Skeletal muscle tissue (tissue), 4 donors: Measurements from ENCODE around the gene MYO1B. TPM values are rescaled to one million over a fixed set of nuclear protein-coding genes. Genes with fewer than 3 reads are reported as not detected.

ENCODE experiments used
- H3K27ac ChIP-seq: one replicate; pipeline ENCODE4 v1.7.0; 2013; ENCODE audit warnings: mild to moderate bottlenecking, low read depth, low read length, inconsistent platforms
- H3K27me3 ChIP-seq, 3 donors: one replicate each; pipeline ENCODE4 v1.7.0; 2013; ENCODE audit warnings: low read length in 3 of 3; ENCODE audit not compliant: control insufficient read depth in 3 of 3, insufficient read depth in 3 of 3
- H3K36me3 ChIP-seq, 3 donors: one replicate each; pipeline ENCODE4 v1.7.0; 2013; ENCODE audit warnings: low read length in 3 of 3; ENCODE audit not compliant: control insufficient read depth in 3 of 3, insufficient read depth in 3 of 3
- H3K4me1 ChIP-seq, 3 donors: one replicate each; pipeline ENCODE4 v1.7.0; 2013; ENCODE audit warnings: low read length in 3 of 3, mild to moderate bottlenecking in 3 of 3; ENCODE audit not compliant: control insufficient read depth in 3 of 3, insufficient read depth in 3 of 3
- H3K4me3 ChIP-seq, 3 donors: one replicate each; pipeline ENCODE4 v1.7.0; 2013; ENCODE audit warnings: low read length in 3 of 3
- H3K9ac ChIP-seq, 3 donors: one replicate each; pipeline ENCODE4 v1.7.0; 2013; ENCODE audit warnings: low read length in 3 of 3, mild to moderate bottlenecking in 3 of 3, moderate library complexity in 2 of 3, low read depth in 1 of 3
- H3K9me3 ChIP-seq, 3 donors: one replicate each; pipeline ENCODE4 v1.7.0; 2013; ENCODE audit warnings: low read length in 3 of 3; ENCODE audit not compliant: control insufficient read depth in 3 of 3
- total RNA-seq: library from RNA; depleted of rRNA; stranded (reverse); fragments of >200 nt; gene quantifications from one replicate; pipeline ENCODE4 v1.2.3, GENCODE V29; 2014
- donor health status: Osteomylitis.

Gene MYO1B
- total RNA-seq, 1 donor from 2014 or later = 125 TPM

- Histone ChIP-seq H3K36me3 (no peaks in the 10 kb centered on the region), H3K27ac (no peak overlapping the region), H3K9ac (no peak overlapping the region), H3K4me3 (no peak overlapping the region), H3K9me3 (no peaks in the 10 kb centered on the region), H3K4me1 (peaks cover 2 to 9% (median 6%) of the 10 kb centered on the region in 3 donors), H3K27me3 (peaks cover 0 to 5% (median 2%) of the 10 kb centered on the region in 3 donors)
Observed at GRCh38 chr2:191252699-191253098, 7.5 kb downstream of the MYO1B start.

- Histone ChIP-seq H3K36me3 (no peaks in the 10 kb centered on the region), H3K27me3 (no peaks in the 10 kb centered on the region), H3K9ac (no peak overlapping the region), H3K4me1 (peaks cover 0 to 6% (median 5%) of the 10 kb centered on the region in 3 donors), H3K9me3 (no peaks in the 10 kb centered on the region), H3K4me3 (no peak overlapping the region), H3K27ac (no peak overlapping the region)
Observed at GRCh38 chr2:191253476-191253875, 8.3 kb downstream of the MYO1B start.

- no peak overlapping the region for H3K27ac ChIP-seq
- no peaks in the 10 kb centered on the region for H3K27me3 ChIP-seq
- peaks cover 0 to 6% (median 5%) of the 10 kb centered on the region in 3 donors for H3K4me1 ChIP-seq
- H3K36me3 ChIP-seq = no peaks in the 10 kb centered on the region
- H3K9ac ChIP-seq = no peak overlapping the region
- H3K9me3 ChIP-seq = no peaks in the 10 kb centered on the region
- no peak overlapping the region for H3K4me3 ChIP-seq
Observed at GRCh38 chr2:191255271-191255670, 10.1 kb downstream of the MYO1B start.

- Histone ChIP-seq H3K27me3 (no peaks in the 10 kb centered on the region), H3K27ac (no peak overlapping the region), H3K4me3 (no peak overlapping the region), H3K4me1 (peaks cover 0 to 6% (median 5%) of the 10 kb centered on the region in 3 donors), H3K36me3 (no peaks in the 10 kb centered on the region), H3K9me3 (no peaks in the 10 kb centered on the region), H3K9ac (no peak overlapping the region)
Observed at GRCh38 chr2:191255756-191256312, 10.6 kb downstream of the MYO1B start.

- Histone ChIP-seq H3K4me1 (peaks cover 0 to 6% (median 5%) of the 10 kb centered on the region in 3 donors), H3K36me3 (no peaks in the 10 kb centered on the region), H3K9ac (no peak overlapping the region), H3K9me3 (no peaks in the 10 kb centered on the region), H3K27ac (no peak overlapping the region), H3K4me3 (no peak overlapping the region), H3K27me3 (no peaks in the 10 kb centered on the region)
Observed at GRCh38 chr2:191257934-191258333, 12.7 kb downstream of the MYO1B start.

GRCh38 chr2:191258996-191259395, 13.8 kb downstream of the MYO1B start:
- Histone ChIP-seq H3K27me3 (no peaks in the 10 kb centered on the region), H3K4me1 (peaks cover 0 to 6% (median 5%) of the 10 kb centered on the region in 3 donors), H3K9me3 (no peaks in the 10 kb centered on the region), H3K36me3 (no peaks in the 10 kb centered on the region), H3K27ac (no peak overlapping the region), H3K4me3 (no peak overlapping the region), H3K9ac (no peak overlapping the region)

GRCh38 chr2:191262436-191262835, 17.2 kb downstream of the MYO1B start:
- Histone ChIP-seq H3K36me3 (no peaks in the 10 kb centered on the region), H3K9me3 (no peaks in the 10 kb centered on the region), H3K27ac (no peak overlapping the region), H3K27me3 (no peaks in the 10 kb centered on the region), H3K4me3 (no peak overlapping the region), H3K9ac (no peak overlapping the region), H3K4me1 (peaks cover 8 to 11% (median 9%) of the 10 kb centered on the region in 3 donors)

GRCh38 chr2:191263050-191263449, 17.8 kb downstream of the MYO1B start:
- H3K9me3 ChIP-seq = no peaks in the 10 kb centered on the region
- no peak overlapping the region for H3K9ac ChIP-seq
- H3K36me3 ChIP-seq = no peaks in the 10 kb centered on the region
- H3K4me1 ChIP-seq = peaks cover 8 to 15% (median 9%) of the 10 kb centered on the region in 3 donors
- H3K4me3 ChIP-seq = no peak overlapping the region
- no peak overlapping the region for H3K27ac ChIP-seq
- H3K27me3 ChIP-seq = no peaks in the 10 kb centered on the region

GRCh38 chr2:191264647-191265081, 19.5 kb downstream of the MYO1B start:
- Histone ChIP-seq H3K36me3 (no peaks in the 10 kb centered on the region), H3K4me3 (no peak overlapping the region), H3K9me3 (no peaks in the 10 kb centered on the region), H3K27me3 (no peaks in the 10 kb centered on the region), H3K9ac (no peak overlapping the region), H3K27ac (peak overlapping the region; percentile 79), H3K4me1 (peaks cover 8 to 19% (median 9%) of the 10 kb centered on the region in 3 donors)

- H3K9ac ChIP-seq = peak overlapping the region in 1 of 3 donors; percentile 45
- H3K36me3 ChIP-seq = no peaks in the 10 kb centered on the region
- peak overlapping the region in 2 of 3 donors; percentile 20 to 42 for H3K4me3 ChIP-seq
- no peaks in the 10 kb centered on the region for H3K9me3 ChIP-seq
- H3K27me3 ChIP-seq = no peaks in the 10 kb centered on the region
- H3K4me1 ChIP-seq = peaks cover 9 to 19% (median 9%) of the 10 kb centered on the region in 3 donors
- H3K27ac ChIP-seq = peak overlapping the region; percentile 79
Observed at GRCh38 chr2:191265311-191266170, 20.3 kb downstream of the MYO1B start.
